ENCODE measurements around the gene EHF. TPM values are rescaled to one million over a fixed set of nuclear protein-coding genes. Genes with fewer than 3 reads are reported as not detected.

EHF gene
- total and polyA plus RNA-seq, 9 of the 15 experiments (the other 6 are each of a cell fraction or from before 2014, with no cell fraction given), result 0.04 to 0.54 (median 0.37) TPM

- TF ChIP-seq ATF4 (CRISPR knock-in tag; IDR thresholded peaks at IDR 0.05) (no peak), HMBOX1 (IDR thresholded peaks at IDR 0.05) (peak; percentile 70; the same call in 1 of the 2 replicates), SREBF2 (CRISPR knock-in tag; IDR thresholded peaks at IDR 0.05) (no peak), CBFB (CRISPR knock-in tag; IDR thresholded peaks at IDR 0.05) (no peak), NCOA2 (IDR thresholded peaks at IDR 0.05; ENCODE audit: partially characterized antibody in 2 of 2) (no peak), CBX1 (IDR thresholded peaks at IDR 0.05; ENCODE audit: low read depth) (no peak), TSC22D4 (tag; IDR thresholded peaks at IDR 0.05) (no peak), CREB3L1 (IDR thresholded peaks at IDR 0.05; ENCODE audit: borderline replicate concordance, low read depth) (no peak), ZKSCAN3 (CRISPR knock-in tag; IDR thresholded peaks at IDR 0.05) (no peak), DACH1 (IDR thresholded peaks at IDR 0.05; ENCODE audit: partially characterized antibody) (no peak), CBFA2T2 (conservative IDR thresholded peaks at IDR 0.05) (peak; percentile 17; the same call in 1 of the 2 replicates), PTTG1 (tag; IDR thresholded peaks at IDR 0.05; ENCODE audit: low read depth) (no peak), RBBP5 (IDR thresholded peaks at IDR 0.05; ENCODE audit: borderline replicate concordance, insufficient read depth, low read length, poor library complexity, severe bottlenecking) (no peak), EHMT2 (IDR thresholded peaks at IDR 0.05) (no peak), CTCF (IDR thresholded peaks at IDR 0.05 in 2 of 3, conservative IDR thresholded peaks at IDR 0.05 in 1 of 3; ENCODE audit: insufficient read depth in 2 of 3, low read depth in 1 of 3, low read length in 3 of 3) (no peak), ARNT (IDR thresholded peaks at IDR 0.05) (no peak), SRSF7 (optimal IDR thresholded peaks at IDR 0.05; ENCODE audit: low read depth, low read length) (no peak), MYBL2 (IDR thresholded peaks at IDR 0.05; ENCODE audit: low read depth) (no peak), MYBL2 (CRISPR knock-in tag; IDR thresholded peaks at IDR 0.05; ENCODE audit: borderline replicate concordance) (no peak), ARID3A (IDR thresholded peaks at IDR 0.05; ENCODE audit: borderline replicate concordance, low read depth, low read length) (no peak), TEAD1 (CRISPR knock-in tag; IDR thresholded peaks at IDR 0.05) (no peak), GABPB2 (CRISPR knock-in tag; conservative IDR thresholded peaks at IDR 0.05) (no peak), SMAD3 (CRISPR knock-in tag; conservative IDR thresholded peaks at IDR 0.05) (no peak), ZNF217 (CRISPR knock-in tag; IDR thresholded peaks at IDR 0.05) (no peak)
These were observed 11.0 kb upstream of the EHF start (continued) for GRCh38 chr11:34609850-34610249.

All from K562 (cell line).